Ramos (cell line): Measurements from ENCODE around the gene ZCCHC7.

Source experiments
- in situ Hi-C: fragments of 300-500 bp; cut with MboI; formaldehyde crosslinking; loops from one replicate; pipeline ENCODE4 v1.14.3; 2022; ENCODE audit warnings: low sequenced_read_pairs; ENCODE audit not compliant: unreplicated experiment

ZCCHC7 gene

DNA sequence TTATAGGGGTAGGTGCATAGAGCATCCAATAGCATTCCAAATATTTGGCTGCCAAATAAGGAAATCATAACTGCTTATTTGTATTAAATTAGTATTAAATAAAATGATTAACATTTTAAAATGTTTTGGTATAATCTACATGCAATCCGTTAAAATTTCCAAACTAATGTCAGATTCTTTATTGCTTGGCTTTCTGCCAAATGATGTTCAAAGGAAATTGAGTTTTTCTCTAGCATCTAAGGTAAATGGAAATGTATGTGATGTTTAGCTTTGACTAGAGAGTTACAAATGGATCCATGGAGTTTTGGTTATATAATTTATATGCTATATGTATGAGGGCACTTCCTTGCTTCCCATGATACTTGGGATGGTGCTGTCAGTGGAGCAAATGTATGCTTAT lies 121.7 kb downstream of the ZCCHC7 start:
- in situ Hi-C loops, result no loop called here

GRCh38 chr9:37243588-37244345 lies 123.4 kb downstream of the ZCCHC7 start:
- in situ Hi-C loops, result no loop called here

GRCh38 chr9:37246826-37247225 lies 126.5 kb downstream of the ZCCHC7 start:
- in situ Hi-C loops, result no loop called here

- in situ Hi-C loops, result no loop called here
Measured at GRCh38 chr9:37248651-37249163, 128.3 kb downstream of the ZCCHC7 start.

DNA sequence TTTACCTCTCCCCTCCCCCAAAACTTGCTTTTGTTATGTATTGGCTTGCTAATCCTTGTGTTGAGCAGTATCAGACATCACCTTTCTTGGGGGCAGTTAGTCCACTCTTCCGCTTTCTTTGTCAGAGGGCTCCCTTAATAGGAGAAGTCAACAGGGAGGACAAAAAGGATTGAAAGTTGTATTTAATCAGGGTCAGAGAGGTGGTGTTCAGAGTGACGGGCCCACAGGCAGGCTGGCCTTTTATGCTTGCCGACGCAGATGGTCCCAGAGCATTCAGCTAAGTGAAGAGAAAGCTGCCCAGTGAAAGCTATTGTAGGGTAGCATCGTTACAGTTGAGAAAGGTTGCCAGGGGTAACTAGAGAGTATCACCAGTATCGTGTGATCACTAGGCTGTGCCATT lies 131.1 kb downstream of the ZCCHC7 start:
- in situ Hi-C loops, result no loop called here

- in situ Hi-C loops, result no loop called here
Measured at GRCh38 chr9:37253377-37253937, 133.1 kb downstream of the ZCCHC7 start.

GRCh38 chr9:37255187-37255586 lies 134.8 kb downstream of the ZCCHC7 start:
- in situ Hi-C loops, result no loop called here

DNA sequence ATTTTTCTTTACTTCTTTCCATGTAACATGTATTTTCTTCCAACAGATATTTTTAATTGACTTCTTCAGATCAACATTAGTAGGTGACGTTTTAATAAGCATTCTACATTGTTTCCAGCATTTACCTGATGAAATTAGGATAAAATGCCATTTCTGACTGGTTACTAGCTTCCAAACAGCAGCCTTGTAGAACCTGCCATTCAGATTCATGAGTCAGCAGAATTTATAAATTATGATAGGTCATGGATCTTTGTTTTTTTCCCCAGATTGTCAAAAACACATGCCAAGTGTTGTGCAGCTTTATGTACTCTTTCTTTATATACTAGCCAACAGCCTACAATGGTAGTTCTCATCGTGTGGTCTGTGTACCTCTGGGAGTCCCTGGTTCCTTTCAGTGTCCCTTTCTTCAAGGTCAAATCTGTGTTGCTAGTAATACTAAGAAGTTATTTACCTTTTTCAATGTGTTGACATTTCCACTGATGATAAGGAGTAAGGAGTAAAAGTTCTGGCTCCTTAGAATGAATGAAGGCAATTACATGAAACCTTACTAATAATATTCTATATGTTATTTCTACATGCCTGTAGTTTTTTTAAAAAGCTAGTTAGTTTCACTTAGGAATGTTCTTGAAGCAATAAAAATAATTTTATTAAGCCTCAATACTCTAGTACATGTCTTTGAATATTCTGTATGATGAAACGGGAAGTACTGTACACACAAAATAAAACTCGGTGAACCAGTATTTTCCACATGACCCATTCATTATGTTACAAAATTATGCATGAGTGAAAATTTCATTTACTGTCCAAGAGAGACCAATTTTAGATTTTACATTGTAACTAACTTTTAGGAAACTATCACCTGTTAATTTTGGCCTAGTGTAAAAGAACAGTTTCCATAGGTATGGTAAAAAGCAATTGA lies 135.8 kb downstream of the ZCCHC7 start:
- in situ Hi-C loops, result no loop called here

GRCh38 chr9:37259951-37260350 lies 139.6 kb downstream of the ZCCHC7 start:
- in situ Hi-C loops, result no loop called here

GRCh38 chr9:37262410-37262809 lies 142.0 kb downstream of the ZCCHC7 start:
- in situ Hi-C loops, result no loop called here

DNA sequence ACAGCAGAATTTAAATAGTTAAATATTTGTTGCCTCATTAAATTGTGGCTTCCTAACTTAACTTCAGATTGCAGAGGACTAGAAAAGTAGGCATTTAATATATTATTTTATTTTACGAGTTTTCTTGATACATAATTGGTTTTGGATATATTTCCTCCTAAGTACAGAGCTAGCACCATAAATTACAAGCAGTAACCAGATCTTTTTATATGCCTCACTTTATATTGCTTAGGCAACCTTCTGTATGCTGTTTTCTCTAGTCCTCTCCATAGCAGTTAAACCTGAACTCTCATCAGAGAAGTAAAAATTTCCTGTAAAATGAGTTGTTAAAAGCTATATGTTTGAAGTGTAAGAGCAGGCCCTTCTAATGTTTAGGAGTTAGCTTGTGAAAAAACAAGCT lies 144.2 kb downstream of the ZCCHC7 start:
- in situ Hi-C loops, result no loop called here

DNA sequence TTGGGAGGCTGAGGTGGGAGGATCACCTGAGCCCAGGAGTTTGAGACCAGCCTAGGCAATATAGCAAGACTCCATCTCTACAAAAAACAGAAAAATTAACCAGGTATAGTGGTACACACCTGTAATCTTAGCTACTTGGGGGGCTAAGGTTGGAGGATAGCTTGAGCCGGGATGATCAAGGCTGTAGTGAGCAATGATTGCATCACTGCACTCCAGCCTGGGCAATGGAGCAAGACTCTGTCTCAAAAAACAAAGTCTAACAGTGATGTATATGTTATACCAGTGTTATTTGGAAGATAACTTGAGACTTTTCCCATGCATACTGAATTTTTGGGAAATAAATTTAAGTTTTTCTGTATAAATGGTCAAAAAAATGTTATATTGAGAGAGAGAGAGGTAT lies 146.3 kb downstream of the ZCCHC7 start:
- in situ Hi-C loops, result no loop called here

GRCh38 chr9:37269221-37269620 lies 148.8 kb downstream of the ZCCHC7 start:
- in situ Hi-C loops, result no loop called here

- in situ Hi-C loops, result no loop called here
Measured at GRCh38 chr9:37271679-37272078, 151.3 kb downstream of the ZCCHC7 start.

GRCh38 chr9:37273595-37273994 lies 153.2 kb downstream of the ZCCHC7 start:
- in situ Hi-C loops, result no loop called here

DNA sequence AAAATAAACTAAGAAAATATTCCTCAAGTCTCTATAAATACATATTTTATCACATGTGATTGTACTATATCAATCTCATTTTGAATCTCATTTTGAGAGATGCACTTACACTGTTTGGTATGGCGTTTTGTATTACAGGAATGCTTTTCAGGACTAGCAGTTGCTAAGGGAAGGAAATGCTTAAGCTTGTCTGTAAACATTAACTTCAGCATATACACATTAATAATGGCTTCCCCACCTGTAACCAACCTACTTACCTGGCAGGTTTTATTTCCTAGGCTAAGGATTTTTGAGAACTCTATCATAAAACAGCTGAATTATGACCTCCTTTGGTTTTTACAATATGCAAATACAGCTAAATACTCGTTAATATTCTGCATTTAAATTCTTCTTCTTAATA lies 161.2 kb downstream of the ZCCHC7 start:
- in situ Hi-C loops, result no loop called here

GRCh38 chr9:37283730-37284325 lies 163.5 kb downstream of the ZCCHC7 start:
- in situ Hi-C loops, result no loop called here

- in situ Hi-C loops, result no loop called here
Measured at GRCh38 chr9:37284636-37285035, 164.3 kb downstream of the ZCCHC7 start.

DNA sequence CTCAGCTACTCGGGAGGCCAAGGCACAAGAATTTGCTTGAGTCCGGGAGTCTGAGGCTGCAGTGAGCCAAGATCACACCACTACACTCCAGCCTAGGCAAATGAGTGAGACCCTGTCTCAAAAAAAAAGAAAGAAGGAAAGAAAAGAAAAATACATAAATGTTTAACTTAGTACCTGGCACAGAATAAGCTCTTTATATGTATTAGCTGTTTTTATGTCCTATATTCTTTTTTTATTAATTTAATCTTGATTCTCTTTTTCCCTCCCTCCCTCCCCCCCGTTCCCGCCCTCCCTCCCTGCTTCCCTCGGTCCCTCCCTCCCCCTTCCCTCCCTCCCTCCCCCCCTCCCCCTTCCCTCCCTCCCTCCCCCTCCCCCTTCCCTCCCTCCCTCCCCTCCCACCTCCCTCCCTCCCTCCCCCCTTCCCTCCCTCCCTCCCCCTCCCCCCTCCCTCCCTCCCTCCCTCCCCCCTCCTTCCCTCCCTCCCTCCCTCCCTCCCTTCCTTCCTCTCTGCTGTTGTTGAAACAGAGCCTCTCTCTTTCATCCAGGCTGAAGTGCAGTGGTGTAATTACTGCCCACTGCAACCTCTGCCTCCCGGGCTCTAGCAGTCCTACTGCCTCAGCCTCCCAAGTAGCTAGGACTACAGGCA lies 166.3 kb downstream of the ZCCHC7 start:
- in situ Hi-C loops, result no loop called here

GRCh38 chr9:37287317-37287716 lies 166.9 kb downstream of the ZCCHC7 start:
- in situ Hi-C loops, result no loop called here
